ENCODE data around the gene MYZAP. TPM values are rescaled to one million over a fixed set of nuclear protein-coding genes. Genes with fewer than 3 reads are reported as not detected.
A peak's percentile ranks its signal among the peaks of the same experiment; 100 is the strongest.

MYZAP gene
- total and polyA plus RNA-seq, 2 of the 13 experiments (the other 11 are each of a cell fraction or from before 2014, with no cell fraction given) = not detected

GRCh38 chr15:57583282-57583681 is 8.4 kb upstream of the MYZAP start:
- no peak for FAIRE-seq
- no peak overlapping the region for H3K9ac ChIP-seq (ENCODE audit: insufficient read depth, low read depth, low read length)
- DNase-seq (ENCODE audit: low spot score) = no peak
- no TSS peak for BruUV-seq (replicated peaks)
- 0% methylated on average over 2 of the region's 2 CpGs for whole genome bisulfite sequencing (ENCODE audit: low lambda C conversion rate)
- CTCF ChIA-PET (ENCODE audit: low intra/inter-chr PET ratio, low total read pairs) = no interaction called here
- no peak overlapping the region for H3K27ac ChIP-seq (ENCODE audit: extremely low read length, insufficient read depth, low read length)
- H3K4me2 ChIP-seq (ENCODE audit: low read depth, low read length) = no peak overlapping the region
- no peak overlapping the region for H3K4me3 ChIP-seq (replicated peaks in 1 of 3; ENCODE audit: insufficient read depth in 1 of 3, low read depth in 2 of 3, low read length in 3 of 3)
- peaks cover 18% of the 10 kb centered on the region for H3K4me1 ChIP-seq (ENCODE audit: insufficient read depth, low read length)
- in situ Hi-C loops (cut with HindIII; ENCODE audit: extremely low pct_ligation_motif_present, low pct_unique_long_range_greater_than_20kb) = no loop called here
- no peaks in the 10 kb centered on the region for H3K36me3 ChIP-seq (replicated peaks in 1 of 2; ENCODE audit: control insufficient read depth in 1 of 2, insufficient read depth in 2 of 2, low read length in 2 of 2)
- no peaks in the 10 kb centered on the region for H4K20me1 ChIP-seq (ENCODE audit: insufficient read depth, low read length)
- ATAC-seq = no peak
- no peak overlapping the region for H2AFZ ChIP-seq (ENCODE audit: low read length)
- TF ChIP-seq ZNF430 (CRISPR knock-in tag; IDR thresholded peaks at IDR 0.05) (no peak), ZNF776 (CRISPR knock-in tag; IDR thresholded peaks at IDR 0.05) (no peak), EEA1 (CRISPR knock-in tag; IDR thresholded peaks at IDR 0.05; ENCODE audit: borderline replicate concordance) (no peak), MAFK (conservative IDR thresholded peaks at IDR 0.05 in 1 of 2, IDR thresholded peaks at IDR 0.05 in 1 of 2; ENCODE audit: low read length in 2 of 2) (peak; percentile 65 to 76), MAFF (IDR thresholded peaks at IDR 0.05; ENCODE audit: low read depth, low read length) (peak; percentile 66)
- intact Hi-C loops (cut with micrococcal nuclease; ENCODE audit: unreplicated experiment) = no loop called here
- no peaks in the 10 kb centered on the region for H3K79me2 ChIP-seq (ENCODE audit: insufficient read depth, low read length)
- H3K9me3 ChIP-seq (ENCODE audit: low read length) = peaks cover 20% of the 10 kb centered on the region
- POLR2A ChIA-PET = no interaction called here
- peaks cover 0 to 6% of the 10 kb centered on the region in 2 experiments; a peak in 1 of 5 replicates for H3K27me3 ChIP-seq (ENCODE audit: control insufficient read depth in 1 of 2, insufficient read depth in 2 of 2, low read length in 2 of 2)

- Histone ChIP-seq H4K20me1 (ENCODE audit: insufficient read depth, low read length) (no peaks in the 10 kb centered on the region), H3K27me3 (ENCODE audit: control insufficient read depth in 1 of 2, insufficient read depth in 2 of 2, low read length in 2 of 2) (peaks cover 0 to 6% of the 10 kb centered on the region in 2 experiments; a peak in 1 of 5 replicates), H3K9ac (ENCODE audit: insufficient read depth, low read depth, low read length) (no peak overlapping the region), H3K27ac (ENCODE audit: extremely low read length, insufficient read depth, low read length) (no peak overlapping the region), H3K36me3 (replicated peaks in 1 of 2; ENCODE audit: control insufficient read depth in 1 of 2, insufficient read depth in 2 of 2, low read length in 2 of 2) (no peaks in the 10 kb centered on the region), H2AFZ (ENCODE audit: low read length) (no peak overlapping the region), H3K4me2 (ENCODE audit: low read depth, low read length) (no peak overlapping the region), H3K4me3 (replicated peaks in 1 of 3; ENCODE audit: insufficient read depth in 1 of 3, low read depth in 2 of 3, low read length in 3 of 3) (no peak overlapping the region), H3K9me3 (ENCODE audit: low read length) (peaks cover 20% of the 10 kb centered on the region), H3K4me1 (ENCODE audit: insufficient read depth, low read length) (peaks cover 18% of the 10 kb centered on the region), H3K79me2 (ENCODE audit: insufficient read depth, low read length) (no peaks in the 10 kb centered on the region)
- in situ Hi-C loops (cut with HindIII; ENCODE audit: extremely low pct_ligation_motif_present, low pct_unique_long_range_greater_than_20kb) (no loop called here), intact Hi-C loops (cut with micrococcal nuclease; ENCODE audit: unreplicated experiment) (no loop called here)
- no peak for FAIRE-seq
- ATAC-seq = no peak
- POLR2A ChIA-PET = no interaction called here
- CTCF ChIA-PET (ENCODE audit: low intra/inter-chr PET ratio, low total read pairs) = no interaction called here
- no TSS peak for BruUV-seq (replicated peaks)
- 3% methylated on average over 3 of the region's 3 CpGs for WGBS (ENCODE audit: low lambda C conversion rate)
- DNase-seq (ENCODE audit: low spot score) = no peak
- TF ChIP-seq REST (IDR thresholded peaks at IDR 0.05; ENCODE audit: borderline replicate concordance in 1 of 2, low read depth in 1 of 2, low read length in 2 of 2) (no peak), ETV5 (CRISPR knock-in tag; IDR thresholded peaks at IDR 0.05; ENCODE audit: borderline replicate concordance) (no peak), NCOA2 (CRISPR knock-in tag; IDR thresholded peaks at IDR 0.05) (no peak), MXD4 (CRISPR knock-in tag; IDR thresholded peaks at IDR 0.05) (no peak), EP300 (IDR thresholded peaks at IDR 0.05; ENCODE audit: low read depth in 2 of 2, low read length in 2 of 2) (no peak), EP300 (CRISPR knock-in tag; IDR thresholded peaks at IDR 0.05; ENCODE audit: borderline replicate concordance) (no peak), MIER2 (CRISPR knock-in tag; IDR thresholded peaks at IDR 0.05) (no peak), ZFP91 (CRISPR knock-in tag; IDR thresholded peaks at IDR 0.05; ENCODE audit: borderline replicate concordance) (no peak), MEIS2 (CRISPR knock-in tag; IDR thresholded peaks at IDR 0.05) (no peak)
Observed at GRCh38 chr15:57583720-57584119, 8.0 kb upstream of the MYZAP start.
